ENCODE data around the gene PWP2.
"Not testable (repeated sequence)": the region's sequence is repeated elsewhere in the genome, so short reads cannot be mapped to it uniquely, and the experiment has no call there.

Gene PWP2

DNA sequence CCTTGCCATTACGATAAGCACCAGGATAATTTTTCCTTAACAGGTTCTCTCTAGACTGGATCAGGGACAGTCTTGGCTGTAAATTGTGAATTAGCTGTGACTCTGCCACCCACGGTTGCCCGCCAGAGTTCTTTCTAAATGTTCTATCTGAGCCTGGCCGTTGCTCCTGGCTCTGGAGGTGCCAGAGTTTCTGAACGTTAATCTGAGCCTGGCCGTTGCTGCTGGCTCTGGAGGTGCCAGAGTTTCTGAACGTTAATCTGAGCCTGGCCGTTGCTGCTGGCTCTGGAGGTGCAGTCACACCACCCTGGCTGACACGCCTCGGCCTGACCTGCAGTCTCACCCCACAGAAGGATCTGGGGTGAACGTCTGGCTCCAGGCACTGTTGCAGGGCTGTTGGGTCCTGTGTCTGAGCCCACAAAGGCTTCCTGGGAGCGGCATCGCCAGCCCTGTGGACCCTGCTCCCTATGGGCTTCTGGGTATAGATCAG lies 56.0 kb downstream of the PWP2 start:
- DNase-seq (ENCODE audit: low spot score): not testable (repeated sequence)

DNA sequence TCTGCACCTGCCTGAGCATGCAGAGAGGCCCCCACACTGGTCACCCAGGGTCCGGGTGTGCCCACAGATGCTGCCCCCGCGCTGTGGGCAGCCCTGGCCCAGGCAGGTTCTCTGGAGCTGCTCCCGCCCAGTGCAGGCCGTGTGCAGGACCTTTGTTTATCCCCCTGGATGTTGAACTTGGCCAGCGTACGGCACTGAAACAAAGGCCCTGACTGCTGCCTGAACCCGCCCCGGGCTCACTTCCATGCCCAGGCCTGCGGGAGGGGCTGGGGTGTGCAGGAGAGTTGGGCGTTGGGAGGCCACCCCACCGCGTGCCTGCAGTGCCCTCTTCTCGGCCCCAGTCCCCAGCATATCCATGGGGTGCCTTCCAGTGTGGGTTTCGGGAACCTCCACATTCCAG lies 58.7 kb downstream of the PWP2 start:
- DNase-seq (ENCODE audit: low spot score): not testable (repeated sequence)

- not testable (repeated sequence) for DNase-seq (ENCODE audit: low spot score)
Observed at GRCh38 chr21:44167527-44167926, 60.3 kb downstream of the PWP2 start.

GRCh38 chr21:44170326-44170725 lies 63.1 kb downstream of the PWP2 start:
- DNase-seq (ENCODE audit: low spot score): not testable (repeated sequence)

DNA sequence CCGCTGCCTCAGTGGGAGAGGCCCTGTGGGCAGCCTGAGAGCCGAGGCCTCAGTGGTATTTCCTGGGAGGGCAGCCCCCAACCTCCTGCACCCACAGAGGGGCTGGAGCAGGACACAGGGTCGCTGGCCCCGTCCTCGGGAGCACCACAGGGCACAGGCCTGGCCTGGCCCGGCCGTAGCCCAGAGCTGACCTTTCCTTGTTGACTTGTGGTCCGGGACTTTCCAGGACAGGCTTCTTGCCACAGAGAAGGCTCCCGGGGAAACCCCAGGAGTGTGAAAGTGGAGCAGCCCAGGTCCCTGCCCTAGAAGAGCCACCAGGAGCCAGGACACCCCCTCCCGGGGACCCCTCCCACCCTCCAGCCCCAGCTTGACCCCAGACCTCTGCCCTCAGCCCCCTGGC lies 63.7 kb downstream of the PWP2 start:
- not testable (repeated sequence) for DNase-seq (ENCODE audit: low spot score)

GRCh38 chr21:44171962-44172572 lies 64.9 kb downstream of the PWP2 start:
- not testable (repeated sequence) for DNase-seq (ENCODE audit: low spot score)

DNA sequence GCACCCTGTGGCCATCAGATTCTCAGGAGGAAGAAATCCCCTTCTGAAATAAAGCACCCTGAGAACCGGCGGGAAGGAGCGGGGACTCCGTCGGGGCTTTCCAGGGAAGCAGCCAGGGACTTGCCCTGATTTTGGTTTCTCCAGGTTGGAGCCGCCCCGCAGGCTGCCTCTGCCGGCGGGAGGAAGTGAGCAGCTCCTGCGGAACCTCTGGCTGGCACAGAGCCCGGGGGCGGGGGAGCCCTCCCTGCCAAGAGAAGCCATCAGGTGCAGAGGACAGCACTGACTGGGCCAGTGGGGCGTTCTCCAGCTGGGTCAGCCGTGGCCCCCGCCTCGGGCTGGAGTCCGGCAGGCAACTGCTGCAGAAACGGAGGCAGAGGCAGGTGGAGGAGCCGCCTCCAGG lies 65.5 kb downstream of the PWP2 start:
- not testable (repeated sequence) for DNase-seq (ENCODE audit: low spot score)

DNA sequence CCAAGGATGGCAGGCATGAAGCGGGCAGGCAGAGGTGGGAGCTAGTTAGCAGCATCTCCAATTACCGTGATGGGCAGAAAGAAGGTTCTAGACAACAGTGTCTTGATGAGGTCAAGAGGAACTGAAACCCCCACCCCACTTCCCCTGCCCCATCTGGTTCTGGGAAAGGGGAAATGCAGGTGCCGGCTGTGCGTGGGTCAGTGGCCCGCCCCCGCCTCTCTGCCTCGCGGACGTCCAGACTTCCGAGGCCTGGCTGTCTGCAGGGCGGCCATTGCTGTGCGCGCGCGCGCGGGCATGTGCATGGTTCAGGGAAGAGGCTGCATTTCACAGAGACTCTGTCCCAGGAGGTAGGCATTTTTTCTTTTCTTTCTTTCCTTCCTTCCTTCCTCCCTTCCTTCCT lies 68.0 kb downstream of the PWP2 start:
- DNase-seq (ENCODE audit: low spot score): not testable (repeated sequence)

DNA sequence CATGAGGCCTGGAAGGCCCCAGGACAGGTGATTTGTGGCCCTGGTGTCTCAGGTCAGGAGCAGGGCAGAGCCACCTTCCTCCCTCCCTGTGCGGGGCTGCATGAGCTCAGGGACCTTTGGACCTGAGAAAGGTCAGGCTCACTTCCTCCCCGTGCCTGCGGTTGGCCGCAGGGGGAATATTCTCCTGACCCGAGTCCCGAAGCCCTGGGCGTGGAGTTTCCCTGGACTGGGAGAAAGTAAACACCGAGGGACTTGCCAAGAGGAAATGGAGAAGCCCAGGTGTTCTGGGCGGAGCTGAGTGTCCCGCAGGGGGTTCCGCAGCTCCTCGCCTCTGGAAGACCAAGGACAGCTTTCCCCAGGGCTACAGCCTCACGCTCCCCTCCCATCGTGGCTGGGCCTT lies 68.9 kb downstream of the PWP2 start:
- DNase-seq (ENCODE audit: low spot score): not testable (repeated sequence)

Measured in germinal center (tissue), 1 donor.